ENCODE measurements around the gene CXCL14.

CXCL14 gene

GRCh38 chr5:135566422-135567400 is 12.1 kb downstream of the CXCL14 start:
- DNase-seq = peak; percentile 65

GRCh38 chr5:135565725-135566421 is 12.9 kb downstream of the CXCL14 start:
- peak; percentile 53 for DNase-seq

GRCh38 chr5:135565266-135565665 is 13.5 kb downstream of the CXCL14 start:
- DNase-seq = no peak

- DNase-seq = no peak
Observed at GRCh38 chr5:135564331-135564730, 14.5 kb downstream of the CXCL14 start.

- DNase-seq = no peak
Observed at GRCh38 chr5:135561266-135561665, 17.5 kb downstream of the CXCL14 start.

- peak; percentile 49 for DNase-seq
Observed at GRCh38 chr5:135560858-135561257, 17.9 kb downstream of the CXCL14 start.

- DNase-seq = no peak
Observed at GRCh38 chr5:135559354-135559753, 19.4 kb downstream of the CXCL14 start.

GRCh38 chr5:135557076-135557838 is 21.5 kb downstream of the CXCL14 start:
- no peak for DNase-seq

- no peak for DNase-seq
Observed at GRCh38 chr5:135556620-135557019, 22.2 kb downstream of the CXCL14 start.

- no peak for DNase-seq
Observed at GRCh38 chr5:135555530-135555929, 23.3 kb downstream of the CXCL14 start.

GRCh38 chr5:135553688-135554462 is 24.9 kb downstream of the CXCL14 start:
- peak; percentile 44 for DNase-seq

GRCh38 chr5:135551593-135552447 is 27.0 kb downstream of the CXCL14 start:
- DNase-seq = peak; percentile 55

- DNase-seq = no peak
Observed at GRCh38 chr5:135549413-135549812, 29.4 kb downstream of the CXCL14 start.

GRCh38 chr5:135547590-135548254 is 31.1 kb downstream of the CXCL14 start:
- no peak for DNase-seq

- DNase-seq = no peak
Observed at GRCh38 chr5:135546912-135547311, 31.9 kb downstream of the CXCL14 start.

GRCh38 chr5:135546101-135546500 is 32.7 kb downstream of the CXCL14 start:
- DNase-seq = no peak

- DNase-seq = no peak
Observed at GRCh38 chr5:135545099-135545498, 33.7 kb downstream of the CXCL14 start.

- DNase-seq = no peak
Observed at GRCh38 chr5:135543485-135544304, 35.1 kb downstream of the CXCL14 start.

GRCh38 chr5:135543001-135543484 is 35.7 kb downstream of the CXCL14 start:
- DNase-seq = no peak

Measured in NCI-H2171 treated with DMSO at 0.1 percent for 48 hours (cell line).